Tibial nerve (tissue), 3 donors: ENCODE measurements around the gene HNRNPUL1.

Experiments used
- POLR2A ChIP-seq, 2 donors: fragments of 450-650 bp; IDR thresholded peaks; one replicate each; pipeline ENCODE4 v1.6.1; 2017; ENCODE audit warnings: antibody characterized with exemption in 2 of 2, mild to moderate bottlenecking in 2 of 2, moderate library complexity in 2 of 2
- TF ChIP-seq, protein P1 (sequence below), 5 experiments: fragments of 200-600 bp in 3 of 5; fragments of 450-650 bp in 2 of 5; sonication (generic) in 3 of 5; IDR thresholded peaks; one replicate each; pipeline ENCODE4 v1.5.1; 2016 to 2019; ENCODE audit warnings: antibody characterized with exemption in 5 of 5, mild to moderate bottlenecking in 3 of 5, moderate library complexity in 2 of 5

DNA sequence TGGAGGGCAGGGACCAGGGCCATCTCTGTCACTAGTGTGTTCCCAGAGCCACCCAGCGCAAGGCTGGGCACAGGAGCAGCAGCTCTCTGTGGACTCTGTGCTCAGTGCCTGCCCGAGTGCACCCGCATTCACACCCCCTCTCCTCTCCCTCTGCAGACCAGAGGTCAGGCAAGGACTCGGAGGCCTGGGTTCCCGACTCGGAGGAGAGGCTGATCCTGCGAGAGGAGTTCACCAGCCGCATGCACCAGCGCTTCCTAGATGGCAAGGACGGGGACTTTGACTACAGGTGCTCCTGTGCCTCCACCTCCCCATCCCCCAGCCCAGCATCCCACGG lies 56.0 kb downstream of the HNRNPUL1 start:
- TF ChIP-seq, protein P1, sequence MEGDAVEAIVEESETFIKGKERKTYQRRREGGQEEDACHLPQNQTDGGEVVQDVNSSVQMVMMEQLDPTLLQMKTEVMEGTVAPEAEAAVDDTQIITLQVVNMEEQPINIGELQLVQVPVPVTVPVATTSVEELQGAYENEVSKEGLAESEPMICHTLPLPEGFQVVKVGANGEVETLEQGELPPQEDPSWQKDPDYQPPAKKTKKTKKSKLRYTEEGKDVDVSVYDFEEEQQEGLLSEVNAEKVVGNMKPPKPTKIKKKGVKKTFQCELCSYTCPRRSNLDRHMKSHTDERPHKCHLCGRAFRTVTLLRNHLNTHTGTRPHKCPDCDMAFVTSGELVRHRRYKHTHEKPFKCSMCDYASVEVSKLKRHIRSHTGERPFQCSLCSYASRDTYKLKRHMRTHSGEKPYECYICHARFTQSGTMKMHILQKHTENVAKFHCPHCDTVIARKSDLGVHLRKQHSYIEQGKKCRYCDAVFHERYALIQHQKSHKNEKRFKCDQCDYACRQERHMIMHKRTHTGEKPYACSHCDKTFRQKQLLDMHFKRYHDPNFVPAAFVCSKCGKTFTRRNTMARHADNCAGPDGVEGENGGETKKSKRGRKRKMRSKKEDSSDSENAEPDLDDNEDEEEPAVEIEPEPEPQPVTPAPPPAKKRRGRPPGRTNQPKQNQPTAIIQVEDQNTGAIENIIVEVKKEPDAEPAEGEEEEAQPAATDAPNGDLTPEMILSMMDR (IDR thresholded peaks at IDR 0.05): no peak
- TF ChIP-seq POLR2A (IDR thresholded peaks at IDR 0.05): no peak
